K562 (cell line): ENCODE results near the gene OSM. TPM values are rescaled to one million over a fixed set of nuclear protein-coding genes. Genes with fewer than 3 reads are reported as not detected.

Experiments
- ADNP ChIP-seq: fragments of 200-800 bp; sonication (Bioruptor generic); IDR thresholded peaks from 2 replicates; pipeline ENCODE4 v1.6.1; 2016; ENCODE audit warnings: missing genetic modification characterization, missing compliant biosample characterization
- ATF7 ChIP-seq: fragments of 450-650 bp; IDR thresholded peaks from 2 replicates; pipeline ENCODE4 v1.7.1; 2014; ENCODE audit warnings: mild to moderate bottlenecking, moderate library complexity
- BCOR ChIP-seq: fragments of 450-650 bp; IDR thresholded peaks from 2 replicates; pipeline ENCODE4 v1.6.1; 2016
- CBX1 ChIP-seq: sonication (generic); IDR thresholded peaks from 2 replicates; pipeline ENCODE4 v1.6.1; 2016; ENCODE audit warnings: antibody characterized with exemption, low read depth, mild to moderate bottlenecking
- CHD4 ChIP-seq: fragments of 200-600 bp; sonication (generic); IDR thresholded peaks from 3 replicates; pipeline ENCODE4 v1.6.1; 2012; ENCODE audit warnings: low read depth, mild to moderate bottlenecking, mixed read lengths, low read length, inconsistent platforms; ENCODE audit not compliant: insufficient read depth, insufficient replicate concordance, poor library complexity, severe bottlenecking
- ESRRA ChIP-seq: fragments of 450-650 bp; IDR thresholded peaks from 2 replicates; pipeline ENCODE4 v1.6.1; 2014; ENCODE audit warnings: low read depth, mild to moderate bottlenecking, moderate library complexity, borderline replicate concordance
- GABPB1 ChIP-seq: sonication (generic); formaldehyde crosslinking; IDR thresholded peaks from 2 replicates; pipeline ENCODE4 v1.8.0; 2022; ENCODE audit warnings: mild to moderate bottlenecking, missing genetic modification reagents
- GABPB2 ChIP-seq: fragments of 250-450 bp; sonication (Bioruptor Pico); conservative IDR thresholded peaks from 2 replicates; pipeline ENCODE4 v1.5.1; 2021; ENCODE audit warnings: mild to moderate bottlenecking
- HMGN3 ChIP-seq: IDR thresholded peaks from 2 replicates; pipeline ENCODE4 v1.6.1; 2011; ENCODE audit warnings: borderline replicate concordance, low read depth, mild to moderate bottlenecking, mixed read lengths, low read length; ENCODE audit not compliant: insufficient read length; ENCODE audit errors: extremely low read depth
- KAT8 ChIP-seq: fragments of 450-650 bp; IDR thresholded peaks from 2 replicates; pipeline ENCODE4 v1.6.1; 2016; ENCODE audit warnings: low read depth, mild to moderate bottlenecking
- KLF16 ChIP-seq: IDR thresholded peaks from 2 replicates; pipeline ENCODE4 v1.6.1; 2016; ENCODE audit warnings: antibody characterized with exemption
- MAFK ChIP-seq: IDR thresholded peaks from 2 replicates; pipeline ENCODE4 v1.6.1; 2011; ENCODE audit warnings: low read length, improper control_type of control experiment
- MED1 ChIP-seq: sonication (generic); formaldehyde crosslinking; IDR thresholded peaks from 2 replicates; pipeline ENCODE4 v1.8.1; 2023; ENCODE audit warnings: missing genetic modification reagents, borderline replicate concordance
- NONO ChIP-seq, 2 experiments: fragments of 200-400 bp in 1 of 2; fragments of 450-650 bp in 1 of 2; formaldehyde crosslinking in 1 of 2; IDR thresholded peaks; 2 replicates each; pipeline ENCODE4 v1.6.1; 2017; ENCODE audit warnings: low read depth in 2 of 2, mild to moderate bottlenecking in 2 of 2, moderate library complexity in 2 of 2, low read length in 1 of 2
- POLR2AphosphoS2 ChIP-seq: IDR thresholded peaks from 2 replicates; pipeline ENCODE4 v1.6.1; 2012; ENCODE audit warnings: low read length, improper control_type of control experiment
- POU5F1 ChIP-seq: fragments of 150-350 bp; IDR thresholded peaks from 2 replicates; pipeline ENCODE4 v1.6.1; 2014; ENCODE audit warnings: borderline replicate concordance, low read length, low read depth, mild to moderate bottlenecking; ENCODE audit not compliant: partially characterized antibody
- PRMT5 ChIP-seq: sonication (generic); formaldehyde crosslinking; IDR thresholded peaks from 2 replicates; pipeline ENCODE4 v1.5.0; 2020; ENCODE audit warnings: missing genetic modification reagents
- RFX7 ChIP-seq: fragments of 250-450 bp; sonication (Bioruptor Pico); IDR thresholded peaks from 2 replicates; pipeline ENCODE4 v1.5.1; 2021; ENCODE audit warnings: mild to moderate bottlenecking
- SMAD1 ChIP-seq: fragments of 150-350 bp; IDR thresholded peaks from 2 replicates; pipeline ENCODE4 v1.6.1; 2014; ENCODE audit warnings: low read length, low read depth; ENCODE audit not compliant: partially characterized antibody
- SP2 ChIP-seq: IDR thresholded peaks from 2 replicates; pipeline ENCODE4 v1.6.1; 2011; ENCODE audit warnings: mild to moderate bottlenecking, low read depth, low read length, moderate library complexity; ENCODE audit not compliant: poor library complexity, severe bottlenecking; ENCODE audit errors: extremely low read depth
- SPI1 ChIP-seq: IDR thresholded peaks from 2 replicates; pipeline ENCODE4 v1.6.1; 2011; ENCODE audit warnings: low read depth, low read length, control low read depth, borderline replicate concordance
- ZNF583 ChIP-seq: fragments of 250-450 bp; sonication (Bioruptor Pico); IDR thresholded peaks from 2 replicates; pipeline ENCODE4 v1.4.0; 2020
- ZNF766 ChIP-seq: fragments of 200-800 bp; sonication (Bioruptor generic); conservative IDR thresholded peaks from 2 replicates; pipeline ENCODE4 v1.6.1; 2016; ENCODE audit warnings: missing genetic modification characterization, missing compliant biosample characterization
- polyA plus RNA-seq, 8 experiments: library from polyadenylated mRNA; depleted of rRNA in 4 of 8; stranded (reverse) in 5 of 8; unstranded in 3 of 8; fragments of >200 nt; fragmentation: Nextera tagmentation in 2 of 8; fragmentation: Illumina TruSeq in 1 of 8; extraction: Ambion mirVana in 2 of 8; extraction: Trizol in 1 of 8; gene quantifications; 2 replicates each; pipeline versions ENCODE4 v1.2.1 to v1.2.3, GENCODE V29; 2011 to 2014; ENCODE audit warnings: inconsistent platforms in 1 of 8, missing spikeins in 1 of 8
- total RNA-seq, 7 experiments: library from RNA; depleted of rRNA in 6 of 7; stranded (reverse); fragments of >200 nt in 6 of 7; fragmentation: Illumina TruSeq in 2 of 7; extraction: Trizol in 2 of 7; gene quantifications; 2 replicates each; pipeline versions ENCODE4 v1.2.1 to v1.2.3, GENCODE V29; 2011 to 2021; ENCODE audit warnings: low replicate concordance in 1 of 7
- TF ChIP-seq, protein P1 (sequence below): fragments of 450-650 bp; formaldehyde crosslinking; IDR thresholded peaks from 2 replicates; pipeline ENCODE4 v1.4.0; 2020; ENCODE audit warnings: mild to moderate bottlenecking, moderate library complexity
- TF ChIP-seq, protein P2 (sequence below): fragments of 450-650 bp; formaldehyde crosslinking; IDR thresholded peaks from 2 replicates; pipeline ENCODE4 v1.4.0; 2020; ENCODE audit warnings: mild to moderate bottlenecking
- TF ChIP-seq, protein P3 (sequence below): fragments of 250-450 bp; sonication (Bioruptor Pico); IDR thresholded peaks from 2 replicates; pipeline ENCODE4 v1.5.0; 2021

The OSM gene
- total and polyA plus RNA-seq, 9 of the 15 experiments (the other 6 are each of a cell fraction or from before 2014, with no cell fraction given): 0.22 TPM; not detected in 8

DNA sequence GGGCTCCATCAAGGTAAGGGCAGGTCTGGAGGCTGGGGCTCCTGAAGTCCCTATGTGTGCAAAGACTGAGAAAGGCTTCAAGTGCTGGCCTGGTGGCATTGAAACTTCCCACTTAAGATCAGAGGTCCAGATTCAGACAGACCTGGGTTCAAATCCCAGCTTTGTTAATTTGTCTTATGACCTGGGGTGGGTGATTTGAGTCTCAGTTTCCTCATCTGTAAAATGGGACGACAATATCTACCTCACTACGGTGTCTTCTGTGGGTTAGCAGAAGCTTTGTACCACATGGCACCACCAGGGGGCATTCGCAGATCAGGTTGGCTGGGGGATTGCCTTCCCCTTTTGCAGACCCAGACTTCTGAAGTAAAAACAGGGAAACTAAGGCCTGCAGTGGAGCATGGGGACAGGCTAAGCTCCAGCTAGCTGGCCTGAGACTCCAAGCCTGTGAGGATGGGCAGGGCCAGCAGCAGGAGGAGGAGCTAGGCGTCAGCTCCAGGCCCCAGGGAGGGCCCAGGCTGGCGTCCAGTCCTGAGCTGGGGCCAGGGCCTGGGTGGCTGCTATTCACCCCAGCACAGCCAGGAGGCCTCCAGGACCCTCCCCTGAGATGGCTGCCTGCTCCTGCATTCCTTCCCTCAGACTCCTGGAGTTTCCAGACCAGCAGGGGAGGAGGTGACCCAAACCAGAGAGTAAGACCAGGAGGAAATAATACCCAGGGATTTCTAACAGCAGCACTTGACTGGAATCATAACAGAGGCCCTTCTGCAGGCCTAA, 21.2 kb upstream of the OSM start (continued):
- TF ChIP-seq GABPB2 (CRISPR knock-in tag) (no peak), MED1 (CRISPR knock-in tag) (no peak), PRMT5 (CRISPR knock-in tag) (no peak), GABPB1 (CRISPR knock-in tag) (peak; percentile 11; the same call in 1 of the 2 replicates), ATF7 (peak; percentile 38; the same call in 1 of the 2 replicates), KLF16 (peak; percentile 9; the same call in 1 of the 2 replicates), KAT8 (no peak), CBX1 (peak; percentile 96; the same call in 1 of the 2 replicates), NONO (IDR thresholded peaks at IDR 0.05; ENCODE audit: low read depth in 2 of 2, low read length in 1 of 2) (no peak), SMAD1 (no peak), POLR2AphosphoS2 (no peak), MAFK (no peak), ZNF583 (CRISPR knock-in tag) (no peak), RFX7 (no peak), SP2 (no peak), HMGN3 (no peak), POU5F1 (no peak), ESRRA (peak; percentile 62), BCOR (peak; percentile 99), ADNP (tag) (peak; percentile 99), CHD4 (peak; percentile 95), SPI1 (peak; percentile 59), ZNF766 (CRISPR knock-in tag) (no peak)
- TF ChIP-seq, protein P1, sequence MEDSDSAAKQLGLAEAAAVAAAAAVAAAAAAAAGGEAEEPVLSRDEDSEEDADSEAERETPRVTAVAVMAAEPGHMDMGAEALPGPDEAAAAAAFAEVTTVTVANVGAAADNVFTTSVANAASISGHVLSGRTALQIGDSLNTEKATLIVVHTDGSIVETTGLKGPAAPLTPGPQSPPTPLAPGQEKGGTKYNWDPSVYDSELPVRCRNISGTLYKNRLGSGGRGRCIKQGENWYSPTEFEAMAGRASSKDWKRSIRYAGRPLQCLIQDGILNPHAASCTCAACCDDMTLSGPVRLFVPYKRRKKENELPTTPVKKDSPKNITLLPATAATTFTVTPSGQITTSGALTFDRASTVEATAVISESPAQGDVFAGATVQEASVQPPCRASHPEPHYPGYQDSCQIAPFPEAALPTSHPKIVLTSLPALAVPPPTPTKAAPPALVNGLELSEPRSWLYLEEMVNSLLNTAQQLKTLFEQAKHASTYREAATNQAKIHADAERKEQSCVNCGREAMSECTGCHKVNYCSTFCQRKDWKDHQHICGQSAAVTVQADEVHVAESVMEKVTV (CRISPR knock-in tag): no peak
- TF ChIP-seq, protein P2, sequence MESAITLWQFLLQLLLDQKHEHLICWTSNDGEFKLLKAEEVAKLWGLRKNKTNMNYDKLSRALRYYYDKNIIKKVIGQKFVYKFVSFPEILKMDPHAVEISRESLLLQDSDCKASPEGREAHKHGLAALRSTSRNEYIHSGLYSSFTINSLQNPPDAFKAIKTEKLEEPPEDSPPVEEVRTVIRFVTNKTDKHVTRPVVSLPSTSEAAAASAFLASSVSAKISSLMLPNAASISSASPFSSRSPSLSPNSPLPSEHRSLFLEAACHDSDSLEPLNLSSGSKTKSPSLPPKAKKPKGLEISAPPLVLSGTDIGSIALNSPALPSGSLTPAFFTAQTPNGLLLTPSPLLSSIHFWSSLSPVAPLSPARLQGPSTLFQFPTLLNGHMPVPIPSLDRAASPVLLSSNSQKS: no peak
- TF ChIP-seq, protein P3, sequence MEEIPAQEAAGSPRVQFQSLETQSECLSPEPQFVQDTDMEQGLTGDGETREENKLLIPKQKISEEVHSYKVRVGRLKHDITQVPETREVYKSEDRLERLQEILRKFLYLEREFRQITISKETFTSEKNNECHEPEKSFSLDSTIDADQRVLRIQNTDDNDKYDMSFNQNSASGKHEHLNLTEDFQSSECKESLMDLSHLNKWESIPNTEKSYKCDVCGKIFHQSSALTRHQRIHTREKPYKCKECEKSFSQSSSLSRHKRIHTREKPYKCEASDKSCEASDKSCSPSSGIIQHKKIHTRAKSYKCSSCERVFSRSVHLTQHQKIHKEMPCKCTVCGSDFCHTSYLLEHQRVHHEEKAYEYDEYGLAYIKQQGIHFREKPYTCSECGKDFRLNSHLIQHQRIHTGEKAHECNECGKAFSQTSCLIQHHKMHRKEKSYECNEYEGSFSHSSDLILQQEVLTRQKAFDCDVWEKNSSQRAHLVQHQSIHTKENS (CRISPR knock-in tag): no peak
